Bronchial epithelial cell (primary cell): ENCODE measurements around the gene OAT. TPM values are rescaled to one million over a fixed set of nuclear protein-coding genes. Genes with fewer than 3 reads are reported as not detected.

Experiments used
- DNase-seq: peaks from one replicate; pipeline ENCODE4 v3.0.0-alpha.2; 2010; ENCODE audit warnings: low read depth
- FAIRE-seq: peaks from 2 replicates; lab custom pipeline; 2011; peaks lifted over from hg19 to GRCh38; lab: Jason Lieb, UNC
- H3K27me3 ChIP-seq: 2 replicates; pipeline ENCODE4 v1.5.1; 2011; ENCODE audit warnings: low read length; ENCODE audit not compliant: control insufficient read depth, insufficient read depth
- H3K36me3 ChIP-seq: 2 replicates; pipeline ENCODE4 v1.5.1; 2011; ENCODE audit warnings: low read length; ENCODE audit not compliant: control insufficient read depth, insufficient read depth
- H3K4me3 ChIP-seq: 2 replicates; pipeline ENCODE4 v1.5.1; 2011; ENCODE audit warnings: mild to moderate bottlenecking, low read depth, low read length, control low read depth
- total RNA-seq: library from RNA; depleted of rRNA; stranded (reverse); fragments of >200 nt; gene quantifications from 2 replicates; pipeline ENCODE4 v1.2.1, GENCODE V29; 2014
- TF ChIP-seq, protein P1 (sequence below): IDR thresholded peaks from 2 replicates; pipeline ENCODE4 v1.5.1; 2011; ENCODE audit warnings: mild to moderate bottlenecking, moderate library complexity, low read length, control low read depth, inconsistent platforms; ENCODE audit not compliant: insufficient read depth, severe bottlenecking

Gene OAT
- total RNA-seq, 1 donor from 2014 or later = 130 TPM

DNA sequence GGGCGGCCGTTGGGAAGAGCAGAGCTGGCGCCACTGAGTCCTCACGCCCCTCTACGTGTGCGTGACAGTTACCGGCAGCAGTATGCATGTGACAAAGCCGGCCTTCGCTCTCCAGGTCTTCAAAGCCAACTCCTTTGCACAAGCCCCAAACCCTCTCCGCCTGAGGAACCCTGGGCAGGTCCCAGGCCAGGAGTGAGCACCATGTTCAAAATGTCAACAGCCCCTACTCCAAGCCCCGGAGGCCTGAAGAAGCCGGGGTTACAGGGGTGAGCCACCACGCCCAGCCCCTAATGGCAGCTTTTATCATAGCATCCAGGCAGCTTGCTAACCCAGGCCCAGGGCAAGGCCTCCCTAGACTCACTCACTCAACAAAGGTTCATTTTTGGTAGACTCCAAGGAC lies 70.8 kb downstream of the OAT start:
- FAIRE-seq (no peak), DNase-seq (no peak)
- TF ChIP-seq, protein P1, sequence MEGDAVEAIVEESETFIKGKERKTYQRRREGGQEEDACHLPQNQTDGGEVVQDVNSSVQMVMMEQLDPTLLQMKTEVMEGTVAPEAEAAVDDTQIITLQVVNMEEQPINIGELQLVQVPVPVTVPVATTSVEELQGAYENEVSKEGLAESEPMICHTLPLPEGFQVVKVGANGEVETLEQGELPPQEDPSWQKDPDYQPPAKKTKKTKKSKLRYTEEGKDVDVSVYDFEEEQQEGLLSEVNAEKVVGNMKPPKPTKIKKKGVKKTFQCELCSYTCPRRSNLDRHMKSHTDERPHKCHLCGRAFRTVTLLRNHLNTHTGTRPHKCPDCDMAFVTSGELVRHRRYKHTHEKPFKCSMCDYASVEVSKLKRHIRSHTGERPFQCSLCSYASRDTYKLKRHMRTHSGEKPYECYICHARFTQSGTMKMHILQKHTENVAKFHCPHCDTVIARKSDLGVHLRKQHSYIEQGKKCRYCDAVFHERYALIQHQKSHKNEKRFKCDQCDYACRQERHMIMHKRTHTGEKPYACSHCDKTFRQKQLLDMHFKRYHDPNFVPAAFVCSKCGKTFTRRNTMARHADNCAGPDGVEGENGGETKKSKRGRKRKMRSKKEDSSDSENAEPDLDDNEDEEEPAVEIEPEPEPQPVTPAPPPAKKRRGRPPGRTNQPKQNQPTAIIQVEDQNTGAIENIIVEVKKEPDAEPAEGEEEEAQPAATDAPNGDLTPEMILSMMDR = no peak
- H3K4me3 ChIP-seq = no peak overlapping the region
- no peaks in the 10 kb centered on the region for H3K36me3 ChIP-seq
- H3K27me3 ChIP-seq = peaks cover 2% of the 10 kb centered on the region

Other genes starting within 250 kb of the OAT start
- gene NKX1-2, start 31.1 kb upstream of the OAT start, total RNA-seq = 0.51 and 2.1 TPM in 2 replicates
- 14.0 and 17.8 TPM in 2 replicates for gene LHPP, start 42.9 kb upstream of the OAT start, total RNA-seq